ENCODE results near the gene COX6B1.
"Not testable (repeated sequence)": the region's sequence is repeated elsewhere in the genome, so short reads cannot be mapped to it uniquely, and the experiment has no call there.

Gene COX6B1, protein sequence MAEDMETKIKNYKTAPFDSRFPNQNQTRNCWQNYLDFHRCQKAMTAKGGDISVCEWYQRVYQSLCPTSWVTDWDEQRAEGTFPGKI

DNA sequence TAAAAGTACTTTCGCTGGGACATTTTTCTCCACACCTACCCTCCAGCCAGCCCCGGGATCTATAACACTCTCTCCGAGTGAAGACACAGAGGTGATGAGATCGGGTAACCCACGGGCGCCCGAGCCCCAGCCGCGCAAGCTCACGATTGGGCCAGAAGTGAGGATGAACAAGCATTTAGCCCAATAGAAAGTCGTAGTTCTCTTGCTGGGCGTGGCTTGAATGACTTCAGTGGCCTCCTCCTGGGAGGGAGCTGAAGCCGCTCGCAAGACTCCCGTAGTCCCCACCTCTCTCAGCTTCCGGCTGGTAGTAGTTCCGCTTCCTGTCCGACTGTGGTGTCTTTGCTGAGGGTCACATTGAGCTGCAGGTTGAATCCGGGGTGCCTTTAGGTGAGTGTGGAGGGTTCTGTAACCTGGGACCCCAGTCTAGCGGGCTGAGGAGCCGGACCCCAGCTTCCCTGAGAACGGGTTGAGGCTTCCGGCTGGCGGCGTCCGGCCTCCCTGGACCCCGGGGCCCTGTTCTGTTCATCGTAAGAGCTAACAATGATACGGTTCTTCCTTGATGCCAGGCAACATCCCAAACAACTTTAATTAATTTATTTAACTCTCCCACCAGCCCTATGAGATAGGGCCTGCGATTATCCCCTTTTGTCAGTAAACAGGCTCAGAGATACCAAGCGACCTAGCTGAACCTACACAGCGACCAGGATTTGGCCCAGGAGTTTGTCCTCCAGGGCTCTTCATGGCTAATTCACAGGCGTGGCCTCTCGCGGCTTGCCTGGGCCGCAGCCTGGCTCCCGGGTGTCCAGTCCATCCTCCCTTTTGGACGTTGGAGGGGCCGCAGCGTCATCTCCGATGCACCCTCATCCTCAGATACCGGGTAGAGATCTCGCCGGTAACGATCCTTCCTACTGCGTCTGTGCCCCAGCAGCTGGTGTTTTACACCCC is at the start of gene COX6B1:
Gene COX6B1, plus strand, starts transcription at position 307 of the 945 bp plus-strand sequence. CDS start 2,921 bp downstream, outside the sequence.
- Histone ChIP-seq H3K27ac (ENCODE audit: poor library complexity, severe bottlenecking) (peak within 1 kb of the TSS; percentile 44), H3K36me3 (ENCODE audit: low read depth) (peaks cover 36% of the 10 kb centered on the region), H3K27me3 (ENCODE audit: insufficient read depth, poor library complexity, severe bottlenecking) (no peaks in the 10 kb centered on the region), H3K4me1 (ENCODE audit: insufficient read depth, poor library complexity, severe bottlenecking) (no peaks in the 10 kb centered on the region), H3K9me3 (ENCODE audit: severe bottlenecking) (no peaks in the 10 kb centered on the region), H3K4me3 (ENCODE audit: severe bottlenecking) (peak within 1 kb of the TSS; percentile 69)
- ATAC-seq (ENCODE audit: low read depth) (peak; percentile 75), DNase-seq (ENCODE audit: low spot score) (peak; percentile 93)
- no peak for TF ChIP-seq CTCF (IDR thresholded peaks at IDR 0.05; ENCODE audit: poor library complexity, severe bottlenecking)

GRCh38 chr19:35601971-35602370 is 46.2 kb upstream of the COX6B1 start:
- no peak for ATAC-seq (ENCODE audit: low read depth)
- no peaks in the 10 kb centered on the region for H3K27me3 ChIP-seq (ENCODE audit: insufficient read depth, poor library complexity, severe bottlenecking)
- H3K27ac ChIP-seq (ENCODE audit: poor library complexity, severe bottlenecking), result no peak overlapping the region
- H3K9me3 ChIP-seq (ENCODE audit: severe bottlenecking), result peaks cover 3% of the 10 kb centered on the region
- H3K4me3 ChIP-seq (ENCODE audit: severe bottlenecking), result no peak overlapping the region
- no peaks in the 10 kb centered on the region for H3K4me1 ChIP-seq (ENCODE audit: insufficient read depth, poor library complexity, severe bottlenecking)
- DNase-seq (ENCODE audit: low spot score), result no peak
- no peaks in the 10 kb centered on the region for H3K36me3 ChIP-seq (ENCODE audit: low read depth)
- TF ChIP-seq CTCF (IDR thresholded peaks at IDR 0.05; ENCODE audit: poor library complexity, severe bottlenecking), result no peak

DNA sequence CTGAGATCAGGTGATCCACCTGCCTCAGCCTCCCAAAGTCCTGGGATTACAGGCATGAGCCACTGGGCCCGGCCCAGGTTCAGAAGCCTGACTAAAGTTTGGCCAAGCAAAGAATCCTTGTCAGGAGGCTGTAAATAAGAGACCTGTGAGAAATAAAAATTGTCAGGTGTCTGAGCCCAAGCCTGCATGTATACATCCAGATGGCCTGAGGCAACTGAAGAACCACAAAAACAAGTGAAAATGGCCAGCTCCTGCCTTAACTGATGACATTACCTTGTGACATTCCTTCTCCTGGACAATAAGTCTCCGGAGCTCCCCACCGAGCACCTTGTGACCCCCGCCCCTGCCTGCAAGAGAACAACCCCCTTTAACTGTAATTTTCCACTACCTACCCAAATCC is 43.7 kb upstream of the COX6B1 start:
- ATAC-seq (ENCODE audit: low read depth); H3K27me3 ChIP-seq (ENCODE audit: insufficient read depth, poor library complexity, severe bottlenecking); H3K4me3 ChIP-seq (ENCODE audit: severe bottlenecking); H3K9me3 ChIP-seq (ENCODE audit: severe bottlenecking); H3K4me1 ChIP-seq (ENCODE audit: insufficient read depth, poor library complexity, severe bottlenecking); H3K27ac ChIP-seq (ENCODE audit: poor library complexity, severe bottlenecking); H3K36me3 ChIP-seq (ENCODE audit: low read depth); DNase-seq (ENCODE audit: low spot score): not testable (repeated sequence)

DNA sequence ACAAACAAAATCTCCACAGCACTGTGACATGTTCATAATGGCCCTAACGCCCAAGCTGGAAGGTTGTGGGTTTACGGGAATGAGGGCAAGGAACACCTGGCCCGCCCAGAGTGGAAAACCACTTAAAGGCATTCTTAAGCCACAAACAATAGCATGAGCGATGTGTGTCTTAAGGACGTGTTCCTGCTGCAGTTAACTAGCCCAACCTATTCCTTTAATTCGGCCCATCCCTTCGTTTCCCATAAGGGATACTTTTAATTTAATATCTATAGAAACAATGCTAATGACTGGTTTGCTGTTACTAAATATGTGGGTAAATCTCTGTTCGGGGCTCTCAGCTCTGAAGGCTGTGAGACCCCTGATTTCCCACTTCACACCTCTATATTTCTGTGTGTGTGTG is 41.0 kb upstream of the COX6B1 start:
- H3K27ac ChIP-seq (ENCODE audit: poor library complexity, severe bottlenecking); ATAC-seq (ENCODE audit: low read depth); H3K9me3 ChIP-seq (ENCODE audit: severe bottlenecking); H3K4me1 ChIP-seq (ENCODE audit: insufficient read depth, poor library complexity, severe bottlenecking); DNase-seq (ENCODE audit: low spot score); H3K27me3 ChIP-seq (ENCODE audit: insufficient read depth, poor library complexity, severe bottlenecking); H3K4me3 ChIP-seq (ENCODE audit: severe bottlenecking); H3K36me3 ChIP-seq (ENCODE audit: low read depth): not testable (repeated sequence)

- DNase-seq (ENCODE audit: low spot score), result no peak
- Histone ChIP-seq H3K4me3 (ENCODE audit: severe bottlenecking) (no peak overlapping the region), H3K27ac (ENCODE audit: poor library complexity, severe bottlenecking) (no peak overlapping the region), H3K4me1 (ENCODE audit: insufficient read depth, poor library complexity, severe bottlenecking) (peaks cover 4% of the 10 kb centered on the region), H3K9me3 (ENCODE audit: severe bottlenecking) (peaks cover 5% of the 10 kb centered on the region), H3K36me3 (ENCODE audit: low read depth) (no peaks in the 10 kb centered on the region), H3K27me3 (ENCODE audit: insufficient read depth, poor library complexity, severe bottlenecking) (no peaks in the 10 kb centered on the region)
- ATAC-seq (ENCODE audit: low read depth), result no peak
- no peak for TF ChIP-seq CTCF (IDR thresholded peaks at IDR 0.05; ENCODE audit: poor library complexity, severe bottlenecking)
Measured at GRCh38 chr19:35607661-35608060, 40.5 kb upstream of the COX6B1 start.

All from RWPE2 (cell line).